Activated CD8-positive, alpha-beta memory T cell treated with anti-CD3 and anti-CD28 coated beads, Interleukin-2, amount 50 U/mL, for 24 hours (primary cell): Measurements from ENCODE around the gene LYG1.

ENCODE experiments used
- DNase-seq: peaks from one replicate; pipeline ENCODE4 v3.0.0-alpha.2; 2020; ENCODE audit errors: extremely low read depth

The LYG1 gene

GRCh38 chr2:99275882-99276281, 25.1 kb downstream of the LYG1 start:
- no peak for DNase-seq

DNA sequence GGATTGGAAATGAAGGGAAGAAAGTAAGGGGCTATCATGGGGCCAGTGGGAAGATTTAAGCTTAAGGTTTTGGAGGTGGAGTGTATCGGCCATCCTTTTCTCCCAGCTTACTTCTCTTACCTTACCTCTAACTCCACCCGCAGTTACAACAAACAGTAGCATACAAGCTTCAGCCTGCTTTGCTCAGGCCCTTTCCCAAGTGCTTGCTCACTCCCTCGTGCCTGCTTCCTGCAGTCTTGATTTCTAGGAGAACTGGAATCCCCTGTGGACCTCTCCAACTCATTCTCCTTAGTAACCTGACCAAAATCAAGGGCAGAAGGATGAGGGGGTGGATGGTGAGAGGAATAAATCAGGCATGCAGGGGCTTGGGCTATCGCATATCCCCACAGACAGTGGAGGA, 39.8 kb downstream of the LYG1 start:
- DNase-seq: no peak

GRCh38 chr2:99260184-99260583, 40.8 kb downstream of the LYG1 start:
- no peak for DNase-seq

DNA sequence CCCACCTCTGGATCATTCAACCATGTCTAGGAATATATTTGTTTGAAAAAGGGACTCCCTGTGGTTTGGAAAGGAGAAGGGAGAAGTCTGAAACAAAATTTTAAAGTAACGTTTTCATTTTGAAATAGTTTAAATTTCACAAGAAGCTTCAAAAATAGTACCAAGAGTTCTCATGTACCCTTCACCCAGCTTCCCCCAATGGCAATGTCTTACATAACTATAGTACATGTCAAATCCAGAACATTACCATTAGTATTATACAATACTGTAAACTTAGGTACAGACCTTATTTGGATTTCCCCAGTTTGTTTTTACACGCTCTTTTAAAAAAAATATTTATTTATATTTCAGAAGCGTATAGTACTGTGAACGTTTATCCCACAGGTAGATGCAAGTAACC, 41.5 kb downstream of the LYG1 start:
- no peak for DNase-seq

DNA sequence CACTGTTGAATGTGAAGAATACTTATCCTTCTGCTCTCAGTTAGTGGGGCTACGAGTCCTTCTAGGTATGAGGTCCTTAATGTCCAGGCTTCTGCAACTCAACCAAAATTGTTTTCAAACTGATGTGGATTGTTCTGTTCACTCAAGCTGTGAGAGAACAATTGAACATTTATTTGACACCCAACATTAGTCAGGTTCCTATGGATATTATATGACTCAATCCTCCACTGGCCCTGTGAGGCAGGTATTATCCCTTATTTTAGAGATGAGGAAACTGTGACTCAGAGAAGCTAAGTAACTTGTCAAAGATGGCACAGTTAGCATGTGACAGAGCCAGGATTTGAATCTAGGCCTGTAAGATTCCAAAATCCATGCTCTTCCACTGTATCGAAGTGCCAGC, 44.3 kb downstream of the LYG1 start:
- DNase-seq: no peak

GRCh38 chr2:99255491-99256318, 45.3 kb downstream of the LYG1 start, which contains the start of gene LYG2:
Gene LYG2, minus strand, starts transcription at chr2:99255666. Its CDS starts 1,406 bp downstream, at chr2:99254260.
- DNase-seq: no peak

- DNase-seq: no peak
These were observed 51.0 kb downstream of the LYG1 start for GRCh38 chr2:99249951-99250350.

DNA sequence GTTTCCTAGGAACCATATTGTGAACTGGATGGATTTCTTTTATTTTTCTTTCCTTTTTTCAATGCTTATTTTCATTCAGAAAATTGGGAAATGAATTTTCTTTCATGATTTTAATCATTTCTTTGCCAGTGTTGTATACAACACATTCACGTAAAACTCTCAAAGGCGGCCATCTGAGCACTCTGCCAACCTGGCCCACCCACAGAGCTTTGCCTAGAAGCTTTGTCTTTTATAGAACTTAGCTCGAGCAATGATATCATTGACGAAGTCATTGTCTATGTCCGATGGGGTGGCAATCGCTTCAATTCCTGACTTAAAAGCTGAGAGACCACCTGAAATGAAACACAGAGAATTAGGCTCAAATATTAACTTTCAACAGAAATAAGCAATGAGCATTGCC, 58.8 kb downstream of the LYG1 start:
- no peak for DNase-seq

DNA sequence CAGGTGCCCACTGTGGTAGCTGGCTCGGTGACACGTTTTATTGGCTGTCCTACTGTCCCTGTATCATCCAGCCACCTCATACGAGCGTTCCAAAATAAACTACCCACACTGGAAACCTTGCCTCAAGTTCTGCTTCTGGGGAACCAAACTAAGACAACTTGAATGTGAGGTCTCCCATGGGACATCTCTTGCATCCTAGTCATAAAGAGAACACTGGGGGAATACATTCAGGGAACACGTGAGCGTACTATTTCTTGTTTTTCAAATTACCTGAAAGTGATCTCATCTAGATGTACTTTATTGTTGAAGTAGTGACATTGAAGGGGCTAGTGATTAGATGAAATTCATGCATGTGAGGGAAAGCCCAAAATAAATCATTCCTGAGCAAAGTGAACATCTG, 60.6 kb downstream of the LYG1 start:
- DNase-seq: no peak

DNA sequence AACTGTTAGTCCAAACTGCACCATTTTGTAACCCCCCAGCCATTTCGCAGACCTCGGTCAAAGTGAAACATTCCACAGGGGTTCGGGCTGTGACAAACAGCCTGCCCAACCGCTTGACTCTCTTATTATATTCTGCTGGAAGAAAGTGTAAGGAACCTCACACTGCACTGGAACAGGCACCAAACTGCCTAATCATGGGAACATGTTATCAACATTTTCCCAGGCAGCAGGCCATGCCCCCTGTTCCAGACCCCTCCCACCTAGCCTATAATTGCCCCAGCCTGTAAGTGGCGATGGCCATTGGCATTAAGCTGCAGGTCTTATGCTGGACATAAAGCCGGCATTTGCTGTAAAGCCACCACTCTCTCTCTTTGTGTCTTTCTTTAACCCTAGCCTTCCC, 62.4 kb downstream of the LYG1 start:
- DNase-seq: no peak
